ENCODE results near the gene MON1B.

MON1B gene

DNA sequence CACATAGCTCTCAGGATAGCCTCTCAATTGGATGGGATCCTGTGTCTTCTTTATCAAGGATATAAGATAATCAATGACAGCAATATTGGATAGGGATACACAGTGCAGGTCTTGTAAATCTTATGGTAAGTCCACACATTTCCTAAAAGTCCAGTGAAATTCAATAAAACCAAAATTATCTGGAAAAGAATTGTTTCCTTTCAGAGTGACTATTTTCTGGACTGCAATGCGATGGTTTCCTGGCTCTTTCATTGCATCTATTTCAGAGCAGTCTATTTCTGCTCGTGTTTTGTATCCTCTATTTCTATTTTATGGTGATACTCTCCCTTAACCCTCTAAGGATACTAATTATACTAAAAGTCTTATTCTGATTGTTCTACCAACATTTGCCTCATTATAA is 24.3 kb upstream of the MON1B start:
- ChIA-PET POLR2A (no interaction called here), CTCF (interaction anchor here (1.2 kb wide), 1 partner anchor 9 kb away, joined by 3 read pairs; no protein-coding TSS in a partner anchor)
- no peak for DNase-seq (ENCODE audit: extremely low spot score)
- TF ChIP-seq, protein P1, sequence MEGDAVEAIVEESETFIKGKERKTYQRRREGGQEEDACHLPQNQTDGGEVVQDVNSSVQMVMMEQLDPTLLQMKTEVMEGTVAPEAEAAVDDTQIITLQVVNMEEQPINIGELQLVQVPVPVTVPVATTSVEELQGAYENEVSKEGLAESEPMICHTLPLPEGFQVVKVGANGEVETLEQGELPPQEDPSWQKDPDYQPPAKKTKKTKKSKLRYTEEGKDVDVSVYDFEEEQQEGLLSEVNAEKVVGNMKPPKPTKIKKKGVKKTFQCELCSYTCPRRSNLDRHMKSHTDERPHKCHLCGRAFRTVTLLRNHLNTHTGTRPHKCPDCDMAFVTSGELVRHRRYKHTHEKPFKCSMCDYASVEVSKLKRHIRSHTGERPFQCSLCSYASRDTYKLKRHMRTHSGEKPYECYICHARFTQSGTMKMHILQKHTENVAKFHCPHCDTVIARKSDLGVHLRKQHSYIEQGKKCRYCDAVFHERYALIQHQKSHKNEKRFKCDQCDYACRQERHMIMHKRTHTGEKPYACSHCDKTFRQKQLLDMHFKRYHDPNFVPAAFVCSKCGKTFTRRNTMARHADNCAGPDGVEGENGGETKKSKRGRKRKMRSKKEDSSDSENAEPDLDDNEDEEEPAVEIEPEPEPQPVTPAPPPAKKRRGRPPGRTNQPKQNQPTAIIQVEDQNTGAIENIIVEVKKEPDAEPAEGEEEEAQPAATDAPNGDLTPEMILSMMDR (IDR thresholded peaks at IDR 0.05; ENCODE audit: control extremely low read depth, extremely low read depth, low read depth, missing control alignments) = no peak

DNA sequence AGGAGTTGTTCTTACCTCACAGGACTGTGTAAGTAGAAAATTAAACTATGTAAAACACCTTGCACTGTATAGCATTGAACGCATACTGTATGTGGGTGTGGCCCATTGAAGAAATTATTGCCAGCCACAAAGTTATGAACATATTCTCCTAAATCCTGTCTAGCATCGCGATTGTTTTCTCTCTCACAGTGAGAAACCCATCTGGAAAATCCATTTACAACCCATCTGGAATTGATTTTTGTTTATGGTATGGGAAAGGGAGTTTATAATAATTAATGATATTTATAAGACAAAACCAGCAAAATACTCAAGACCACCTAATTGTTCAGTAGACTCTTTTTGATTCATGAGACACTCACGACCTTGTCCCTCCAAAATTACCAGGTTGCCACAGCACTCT is 22.1 kb upstream of the MON1B start:
- TF ChIP-seq, protein P1 (IDR thresholded peaks at IDR 0.05; ENCODE audit: control extremely low read depth, extremely low read depth, low read depth, missing control alignments) = no peak
- DNase-seq (ENCODE audit: extremely low spot score) = no peak
- CTCF ChIA-PET = interaction anchor here (0.7 to 4.8 kb wide), 11 partner anchors 10 to 1980 kb away, joined by 3 to 37 read pairs (median 11); partner anchors contain the start of gene MON1B
- POLR2A ChIA-PET = no interaction called here

DNA sequence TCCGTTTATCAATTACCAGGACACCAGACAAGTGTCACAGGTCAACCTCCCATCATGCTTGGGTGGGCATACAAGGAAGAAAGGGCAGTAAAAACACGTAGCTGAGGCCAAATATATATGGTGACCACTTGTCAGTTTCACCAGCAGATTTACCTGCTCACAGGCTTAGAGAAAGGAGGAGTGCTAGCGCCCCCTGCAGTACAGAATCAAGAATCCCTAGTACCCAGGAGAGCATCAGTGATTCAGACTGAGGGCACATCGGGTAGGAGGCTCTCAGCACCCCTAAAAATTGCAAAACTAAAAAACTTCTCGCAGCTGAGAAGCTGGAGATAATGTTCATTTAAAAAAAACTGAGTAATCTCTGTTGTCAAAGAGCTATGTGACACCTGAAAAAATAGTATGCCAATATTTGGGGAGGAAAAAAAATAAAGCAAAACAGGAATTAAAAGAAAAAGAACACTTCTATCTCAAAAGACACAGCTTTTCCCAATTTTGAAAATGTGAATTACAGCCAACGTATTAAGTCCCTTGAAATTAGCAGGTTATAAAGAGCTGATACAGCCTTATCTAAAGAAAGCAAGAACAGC is 21.2 kb upstream of the MON1B start:
- TF ChIP-seq, protein P1 (IDR thresholded peaks at IDR 0.05; ENCODE audit: control extremely low read depth, extremely low read depth, low read depth, missing control alignments) = peak; percentile 55
- peak; percentile 41 for DNase-seq (ENCODE audit: extremely low spot score)
- ChIA-PET POLR2A (no interaction called here), CTCF (interaction anchor here (0.9 to 4.8 kb wide), 19 partner anchors 8 to 1980 kb away, joined by 3 to 37 read pairs (median 4); partner anchors contain the start of gene MON1B)

DNA sequence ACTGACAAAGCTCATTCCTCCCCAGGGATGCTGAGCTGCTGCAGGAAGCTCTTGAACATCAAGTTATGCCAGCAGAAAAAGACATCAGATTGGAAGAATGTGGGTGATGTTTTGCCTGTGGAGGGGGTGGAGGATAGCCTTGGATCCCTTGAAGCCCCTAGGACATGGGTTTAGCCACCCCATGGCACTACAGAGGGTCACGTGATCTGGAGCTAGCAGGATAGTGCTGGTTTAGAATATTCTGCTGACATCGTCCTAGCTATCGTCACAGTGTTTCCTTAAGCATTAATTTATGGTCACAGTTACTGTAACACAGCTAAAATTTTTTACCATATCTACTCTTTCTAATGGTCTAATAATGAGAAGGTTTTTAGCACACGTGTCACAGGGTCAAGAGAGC is 20.2 kb upstream of the MON1B start:
- ChIA-PET POLR2A (no interaction called here), CTCF (interaction anchor here (0.9 to 4.8 kb wide), 22 partner anchors 8 to 1399 kb away, joined by 3 to 37 read pairs (median 6); partner anchors contain the start of gene MON1B)
- TF ChIP-seq, protein P1 (IDR thresholded peaks at IDR 0.05; ENCODE audit: control extremely low read depth, extremely low read depth, low read depth, missing control alignments) = no peak
- no peak for DNase-seq (ENCODE audit: extremely low spot score)

DNA sequence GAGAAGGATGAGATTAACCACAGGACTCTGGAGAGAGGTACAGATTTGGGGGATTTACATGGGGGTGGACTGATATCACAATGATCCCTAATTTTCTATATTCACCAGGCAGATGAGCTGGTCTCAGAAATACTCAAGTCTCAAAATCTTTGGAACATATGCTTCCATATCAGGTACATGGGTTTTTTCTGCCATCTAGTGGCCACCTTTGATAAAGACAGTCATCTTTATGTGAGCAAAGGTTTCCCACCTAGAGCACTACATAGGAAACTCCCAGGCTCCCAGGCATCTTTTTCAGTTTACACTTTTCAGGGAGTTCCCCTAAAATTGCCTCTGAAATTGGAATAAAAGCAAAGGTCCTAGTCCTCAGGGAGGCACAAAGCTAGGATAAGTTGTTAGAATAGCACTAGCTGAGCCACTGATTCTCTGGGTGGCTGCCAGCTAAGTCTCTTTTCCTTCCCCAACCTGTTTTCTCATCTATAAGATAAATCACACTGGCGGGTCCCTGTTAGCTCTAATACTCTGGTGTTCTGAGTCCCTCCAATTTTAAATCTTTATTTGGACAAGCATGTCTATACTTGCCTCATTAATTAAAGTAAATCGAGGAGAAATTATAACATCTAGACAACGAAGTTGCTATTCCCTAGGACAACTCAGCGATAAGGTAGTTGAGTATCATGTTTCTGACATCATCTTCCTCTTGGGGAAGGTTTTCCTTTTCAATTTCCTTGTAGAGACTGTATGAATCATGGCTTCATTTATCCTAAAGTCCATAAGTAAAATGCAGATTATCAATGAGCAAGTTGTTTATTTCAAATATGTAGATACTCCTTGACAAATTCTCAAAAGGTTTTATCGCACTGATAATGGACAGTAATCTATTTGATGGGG is 19.0 kb upstream of the MON1B start:
- ChIA-PET CTCF (interaction anchor here (0.8 to 4.8 kb wide), 19 partner anchors 10 to 1494 kb away, joined by 3 to 37 read pairs (median 6); partner anchors contain the start of genes CPHXL2 and MON1B), POLR2A (no interaction called here)
- DNase-seq (ENCODE audit: extremely low spot score) = peak; percentile 52
- TF ChIP-seq, protein P1 (IDR thresholded peaks at IDR 0.05; ENCODE audit: control extremely low read depth, extremely low read depth, low read depth, missing control alignments) = peak; percentile 67

DNA sequence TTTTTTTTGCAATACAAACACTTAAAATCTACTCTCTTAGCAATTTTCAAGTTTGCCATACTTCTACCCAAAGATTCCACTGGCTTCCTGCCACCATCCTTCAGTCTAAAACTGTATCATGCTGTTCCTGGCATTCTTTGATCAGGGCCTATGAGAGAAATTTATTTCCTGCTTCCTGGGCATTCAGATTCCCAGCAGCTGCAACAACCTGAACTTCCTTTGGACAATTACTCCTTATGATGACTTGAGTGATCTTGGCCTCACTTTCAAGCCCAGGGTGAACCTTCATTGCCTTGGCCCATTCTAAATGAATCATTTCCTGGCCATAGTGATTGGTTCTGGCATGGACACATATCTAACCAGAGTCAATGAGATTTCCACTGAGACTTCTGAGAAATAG is 18.0 kb upstream of the MON1B start:
- no peak for DNase-seq (ENCODE audit: extremely low spot score)
- CTCF ChIA-PET = interaction anchor here (1.6 to 4.8 kb wide), 3 partner anchors 11 to 1386 kb away, joined by 4 to 37 read pairs (median 34); no protein-coding TSS in a partner anchor
- POLR2A ChIA-PET = no interaction called here
- TF ChIP-seq, protein P1 (IDR thresholded peaks at IDR 0.05; ENCODE audit: control extremely low read depth, extremely low read depth, low read depth, missing control alignments) = no peak

Data from GM10248 (cell line).